Body of pancreas (tissue), 4 donors: Measurements from ENCODE around the gene NFILZ. TPM values are rescaled to one million over a fixed set of nuclear protein-coding genes. Genes with fewer than 3 reads are reported as not detected.
A peak's percentile ranks its signal among the peaks of the same experiment; 100 is the strongest.

Source experiments
- ATAC-seq: fragments of 150-250 bp; one replicate; pipeline ENCODE4 v1.9.1; 2016
- DNase-seq, 4 donors: peaks; one replicate each; pipeline ENCODE4 v3.0.0-alpha.2; 2019
- H3K27ac ChIP-seq, 4 donors: fragments of 200-600 bp; sonication (generic); 1 replicate in 3 of 4; 2 replicates in 1 of 4; pipeline versions ENCODE4 v1.5.1 to v1.6.1; 2016 to 2019; ENCODE audit warnings: mild to moderate bottlenecking in 1 of 4, mixed read lengths in 1 of 4, moderate library complexity in 1 of 4
- H3K27me3 ChIP-seq, 2 donors: fragments of 200-600 bp; sonication (generic); one replicate each; pipeline ENCODE4 v1.6.0; 2016; ENCODE audit warnings: mild to moderate bottlenecking in 1 of 2
- H3K36me3 ChIP-seq, 2 donors: fragments of 200-600 bp; sonication (generic); replicated peaks in 1 of 2; 2 replicates each; pipeline ENCODE4 v1.5.1; 2016; ENCODE audit warnings: low read depth in 2 of 2; ENCODE audit not compliant: insufficient read depth in 1 of 2
- H3K4me1 ChIP-seq: fragments of 200-600 bp; sonication (generic); one replicate; pipeline ENCODE4 v1.6.0; 2016
- H3K4me3 ChIP-seq, 2 donors: fragments of 200-600 bp; sonication (generic); 1 replicate in 1 of 2; 2 replicates in 1 of 2; pipeline ENCODE4 v1.5.1; 2016 to 2019
- H3K9me3 ChIP-seq, 3 donors: fragments of 200-600 bp; sonication (generic); 1 replicate in 2 of 3; 2 replicates in 1 of 3; pipeline ENCODE4 v1.5.1; 2016
- POLR2A ChIP-seq, 3 donors: fragments of 450-650 bp; IDR thresholded peaks; one replicate each; pipeline ENCODE4 v1.6.1; 2016; ENCODE audit warnings: antibody characterized with exemption in 3 of 3, mild to moderate bottlenecking in 2 of 3
- WGBS, 2 donors: methylation state at CpG; one replicate each; pipeline ENCODE4 v1.1.5; 2017; 5-methylcytosine and 5-hydroxymethylcytosine counted together
- intact Hi-C: fragments of 100-400 bp; cut with DNase I; formaldehyde crosslinking; loops from one replicate; pipeline ENCODE4 v1.15.1; 2023
- total RNA-seq, 2 donors: library from RNA; depleted of rRNA; stranded (reverse); fragments of >200 nt; gene quantifications; one replicate each; pipeline ENCODE4 v1.1.0, GENCODE V29; 2016
- TF ChIP-seq, protein P1 (sequence below), 7 experiments: fragments of 450-650 bp in 4 of 7; fragments of 200-600 bp in 3 of 7; sonication (generic) in 3 of 7; IDR thresholded peaks; one replicate each; pipeline ENCODE4 v1.5.1; 2016 to 2019; ENCODE audit warnings: antibody characterized with exemption in 7 of 7

NFILZ gene, protein sequence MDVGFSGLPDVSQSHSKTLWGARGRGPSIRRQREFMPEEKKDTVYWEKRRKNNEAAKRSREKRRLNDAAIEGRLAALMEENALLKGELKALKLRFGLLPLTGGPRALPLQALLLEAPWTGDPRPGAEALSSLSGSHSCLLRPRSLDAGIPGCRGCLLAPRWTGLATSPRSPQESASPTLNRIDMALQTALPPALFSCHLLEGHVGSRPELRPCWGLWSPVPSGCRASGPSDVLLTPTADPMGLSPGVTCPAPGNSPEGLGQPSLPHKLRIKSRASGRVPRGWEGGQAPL
- total RNA-seq = not detected

GRCh38 chr19:8629996-8630683 is at the start of gene NFILZ:
NFILZ (plus strand) TSS chr19:8630633; CDS start chr19:8676766, 46,133 bp downstream.
- TF ChIP-seq POLR2A (IDR thresholded peaks at IDR 0.05) = no peak
- TF ChIP-seq, protein P1, sequence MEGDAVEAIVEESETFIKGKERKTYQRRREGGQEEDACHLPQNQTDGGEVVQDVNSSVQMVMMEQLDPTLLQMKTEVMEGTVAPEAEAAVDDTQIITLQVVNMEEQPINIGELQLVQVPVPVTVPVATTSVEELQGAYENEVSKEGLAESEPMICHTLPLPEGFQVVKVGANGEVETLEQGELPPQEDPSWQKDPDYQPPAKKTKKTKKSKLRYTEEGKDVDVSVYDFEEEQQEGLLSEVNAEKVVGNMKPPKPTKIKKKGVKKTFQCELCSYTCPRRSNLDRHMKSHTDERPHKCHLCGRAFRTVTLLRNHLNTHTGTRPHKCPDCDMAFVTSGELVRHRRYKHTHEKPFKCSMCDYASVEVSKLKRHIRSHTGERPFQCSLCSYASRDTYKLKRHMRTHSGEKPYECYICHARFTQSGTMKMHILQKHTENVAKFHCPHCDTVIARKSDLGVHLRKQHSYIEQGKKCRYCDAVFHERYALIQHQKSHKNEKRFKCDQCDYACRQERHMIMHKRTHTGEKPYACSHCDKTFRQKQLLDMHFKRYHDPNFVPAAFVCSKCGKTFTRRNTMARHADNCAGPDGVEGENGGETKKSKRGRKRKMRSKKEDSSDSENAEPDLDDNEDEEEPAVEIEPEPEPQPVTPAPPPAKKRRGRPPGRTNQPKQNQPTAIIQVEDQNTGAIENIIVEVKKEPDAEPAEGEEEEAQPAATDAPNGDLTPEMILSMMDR (IDR thresholded peaks at IDR 0.05) = no peak
- no peak within 1 kb of the TSS for H3K4me3 ChIP-seq
- 71 to 77% methylated on average over 10 to 11 of the region's 11 CpGs for WGBS, 2 donors
- peak within 1 kb of the TSS; percentile 72 to 87 (median 81) for H3K27ac ChIP-seq
- ATAC-seq (no peak), DNase-seq (no peak)
- H3K27me3 ChIP-seq = no peaks in the 10 kb centered on the region
- H3K4me1 ChIP-seq = peaks cover 8% of the 10 kb centered on the region
- peaks cover 0 to 4% (median 0%) of the 10 kb centered on the region in 3 donors for H3K9me3 ChIP-seq
- intact Hi-C loops = no loop called here
- H3K36me3 ChIP-seq = no peaks in the 10 kb centered on the region

GRCh38 chr19:8580710-8581281 is 49.6 kb upstream of the NFILZ start:
- Histone ChIP-seq H3K9me3 (no peaks in the 10 kb centered on the region), H3K27ac (no peak overlapping the region), H3K4me3 (no peak overlapping the region), H3K4me1 (peaks cover 6% of the 10 kb centered on the region), H3K36me3 (no peaks in the 10 kb centered on the region), H3K27me3 (peaks cover 0 to 8% of the 10 kb centered on the region in 2 donors)
- peak; percentile 75 to 84 (median 80) for DNase-seq
- WGBS, 2 donors = 1 to 9% methylated on average over 8 to 20 of the region's 21 CpGs
- TF ChIP-seq, protein P1 (IDR thresholded peaks at IDR 0.05) = peak; percentile 93 to 100 (median 98)
- TF ChIP-seq POLR2A (IDR thresholded peaks at IDR 0.05) = no peak
- intact Hi-C loops = no loop called here
- ATAC-seq = peak; percentile 72

GRCh38 chr19:8584965-8585893 is 45.2 kb upstream of the NFILZ start:
- WGBS, 2 donors = 58 to 64% methylated on average over 39 to 68 of the region's 71 CpGs
- ATAC-seq = no peak
- Histone ChIP-seq H3K4me3 (no peak overlapping the region), H3K27me3 (peaks cover 0 to 3% of the 10 kb centered on the region in 2 donors), H3K9me3 (no peaks in the 10 kb centered on the region), H3K36me3 (no peaks in the 10 kb centered on the region), H3K4me1 (peaks cover 6% of the 10 kb centered on the region), H3K27ac (no peak overlapping the region)
- no peak for TF ChIP-seq POLR2A (IDR thresholded peaks at IDR 0.05)
- TF ChIP-seq, protein P1 (IDR thresholded peaks at IDR 0.05) = no peak
- no peak for DNase-seq
- intact Hi-C loops = no loop called here

DNA sequence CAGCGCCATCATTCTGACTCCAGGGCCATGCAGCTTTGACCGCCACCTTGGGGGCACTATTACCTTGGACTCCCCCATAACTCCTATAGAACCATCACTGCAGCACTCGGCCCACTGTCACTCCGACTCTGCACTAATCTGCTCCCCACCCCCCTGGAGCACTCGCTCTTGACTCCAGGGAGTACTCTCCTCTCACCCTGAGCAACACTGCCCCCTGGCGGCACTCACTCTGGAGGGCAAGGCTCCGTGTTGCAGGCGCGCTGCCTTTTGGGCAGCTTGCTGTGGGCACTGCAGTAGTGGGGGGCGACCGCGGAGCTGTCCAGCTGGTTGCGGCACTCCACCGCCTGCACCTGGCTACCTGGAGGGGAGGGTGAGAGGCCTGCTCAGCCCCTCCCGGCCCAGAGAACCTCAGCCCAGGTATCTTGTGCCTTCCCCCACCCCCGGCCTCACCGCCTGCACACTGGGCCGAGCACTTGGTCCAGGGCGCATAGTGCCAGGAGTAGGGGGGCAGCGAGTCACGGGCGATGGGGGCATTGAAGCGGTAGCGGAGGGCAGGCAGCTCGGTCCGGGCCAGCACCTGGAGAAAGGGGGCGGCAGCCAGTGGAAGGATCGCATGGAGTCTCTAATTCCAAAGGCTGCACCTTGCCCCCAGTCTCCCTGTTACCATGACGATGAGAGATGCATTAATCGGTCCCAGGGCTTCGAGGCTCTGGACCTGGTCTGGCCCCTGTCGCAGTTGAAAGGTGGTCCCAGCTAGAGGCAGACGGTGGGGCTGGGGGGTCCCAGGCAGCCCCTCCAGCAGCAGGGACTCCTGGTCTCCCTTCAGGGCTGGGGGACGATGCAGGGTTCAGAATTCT is 44.3 kb upstream of the NFILZ start:
- DNase-seq (peak in 3 of 4 donors; percentile 35 to 62 (median 55)), ATAC-seq (no peak)
- Histone ChIP-seq H3K36me3 (no peaks in the 10 kb centered on the region), H3K9me3 (no peaks in the 10 kb centered on the region), H3K4me1 (no peaks in the 10 kb centered on the region), H3K4me3 (no peak overlapping the region), H3K27ac (no peak overlapping the region), H3K27me3 (no peaks in the 10 kb centered on the region)
- intact Hi-C loops = no loop called here
- 57 to 73% methylated on average over 5 to 34 of the region's 34 CpGs for WGBS, 2 donors
- TF ChIP-seq, protein P1 (IDR thresholded peaks at IDR 0.05) = peak; percentile 14 to 55 (median 42)
- TF ChIP-seq POLR2A (IDR thresholded peaks at IDR 0.05) = no peak
